HG02884 (cell line): ENCODE results near the gene MEF2D.
A peak's percentile ranks its signal among the peaks of the same experiment; 100 is the strongest.

Source experiments
- ATAC-seq: cut with Tn5 transposase; IDR thresholded peaks from one replicate; pipeline ENCODE4 v1.9.1; 2021; ENCODE audit warnings: mild to moderate bottlenecking, moderate library complexity; ENCODE audit not compliant: unreplicated experiment

Gene MEF2D

GRCh38 chr1:156430866-156431265, 69.7 kb downstream of the MEF2D start:
- ATAC-seq = no peak

- no peak for ATAC-seq
Measured at GRCh38 chr1:156430303-156430702, 70.3 kb downstream of the MEF2D start.

- no peak for ATAC-seq
Measured at GRCh38 chr1:156429313-156430060, 71.1 kb downstream of the MEF2D start.

GRCh38 chr1:156428746-156429288, 71.8 kb downstream of the MEF2D start:
- ATAC-seq = no peak

GRCh38 chr1:156427957-156428356, 72.6 kb downstream of the MEF2D start:
- no peak for ATAC-seq

- ATAC-seq = no peak
Measured at GRCh38 chr1:156425943-156426342, 74.6 kb downstream of the MEF2D start.

GRCh38 chr1:156424806-156425432, 75.7 kb downstream of the MEF2D start:
- no peak for ATAC-seq

GRCh38 chr1:156423422-156424352, 76.9 kb downstream of the MEF2D start:
- ATAC-seq = no peak

- ATAC-seq = no peak
Measured at GRCh38 chr1:156422602-156423091, 77.9 kb downstream of the MEF2D start.

- no peak for ATAC-seq
Measured at GRCh38 chr1:156421939-156422601, 78.5 kb downstream of the MEF2D start.

- ATAC-seq = peak; percentile 50
Measured at GRCh38 chr1:156421062-156421938, 79.3 kb downstream of the MEF2D start.

- ATAC-seq = no peak
Measured at GRCh38 chr1:156420205-156421061, 80.1 kb downstream of the MEF2D start.

GRCh38 chr1:156419854-156420204, 80.7 kb downstream of the MEF2D start:
- ATAC-seq = no peak

GRCh38 chr1:156418416-156419070, 82.0 kb downstream of the MEF2D start:
- ATAC-seq = no peak

GRCh38 chr1:156417401-156418020, 83.1 kb downstream of the MEF2D start:
- ATAC-seq = no peak

GRCh38 chr1:156416993-156417392, 83.6 kb downstream of the MEF2D start:
- ATAC-seq = no peak

GRCh38 chr1:156414461-156415064, 86.0 kb downstream of the MEF2D start:
- ATAC-seq = no peak
